Peyer's patch (tissue), 4 donors: Measurements from ENCODE around the gene PYGL. TPM values are rescaled to one million over a fixed set of nuclear protein-coding genes. Genes with fewer than 3 reads are reported as not detected.
A peak's percentile ranks its signal among the peaks of the same experiment; 100 is the strongest.

Experiments used
- DNase-seq, 3 donors: peaks; one replicate each; pipeline ENCODE4 v3.0.0-alpha.2; 2017 to 2019
- H3K27ac ChIP-seq, 4 donors: fragments of 200-600 bp; sonication (generic); one replicate each; pipeline ENCODE4 v1.5.1; 2016 to 2019
- H3K27me3 ChIP-seq, 2 donors: fragments of 200-600 bp; sonication (generic); one replicate each; pipeline ENCODE4 v1.5.1; 2019
- H3K36me3 ChIP-seq, 3 donors: fragments of 200-600 bp; sonication (generic); one replicate each; pipeline ENCODE4 v1.5.1; 2016 to 2019
- H3K4me1 ChIP-seq, 4 donors: fragments of 200-600 bp; sonication (generic); one replicate each; pipeline ENCODE4 v1.5.1; 2016 to 2019
- H3K4me3 ChIP-seq, 4 donors: fragments of 200-600 bp; sonication (generic); 1 replicate in 3 of 4; 2 replicates in 1 of 4; pipeline ENCODE4 v1.5.1; 2016 to 2019; ENCODE audit warnings: mild to moderate bottlenecking in 1 of 4
- H3K9me3 ChIP-seq, 4 donors: fragments of 200-600 bp; sonication (generic); one replicate each; pipeline ENCODE4 v1.5.1; 2016 to 2019; ENCODE audit warnings: mild to moderate bottlenecking in 1 of 4
- POLR2A ChIP-seq, 2 donors: fragments of 450-650 bp; IDR thresholded peaks; one replicate each; pipeline ENCODE4 v1.5.1; 2017; ENCODE audit warnings: antibody characterized with exemption in 2 of 2, mild to moderate bottlenecking in 2 of 2, moderate library complexity in 2 of 2
- total RNA-seq, 4 donors: library from RNA; depleted of rRNA; stranded (reverse); fragments of >200 nt; gene quantifications; one replicate each; pipeline ENCODE4 v1.1.0, GENCODE V29; 2016
- TF ChIP-seq, protein P1 (sequence below), 6 experiments: fragments of 450-650 bp in 4 of 6; fragments of 200-600 bp in 2 of 6; sonication (generic) in 1 of 6; IDR thresholded peaks; one replicate each; pipeline ENCODE4 v1.5.1; 2017 to 2019; ENCODE audit warnings: antibody characterized with exemption in 6 of 6, mild to moderate bottlenecking in 3 of 6, moderate library complexity in 1 of 6

The PYGL gene
- total RNA-seq, 4 donors from 2014 or later: 1.8 to 42.1 (median 4.1) TPM

DNA sequence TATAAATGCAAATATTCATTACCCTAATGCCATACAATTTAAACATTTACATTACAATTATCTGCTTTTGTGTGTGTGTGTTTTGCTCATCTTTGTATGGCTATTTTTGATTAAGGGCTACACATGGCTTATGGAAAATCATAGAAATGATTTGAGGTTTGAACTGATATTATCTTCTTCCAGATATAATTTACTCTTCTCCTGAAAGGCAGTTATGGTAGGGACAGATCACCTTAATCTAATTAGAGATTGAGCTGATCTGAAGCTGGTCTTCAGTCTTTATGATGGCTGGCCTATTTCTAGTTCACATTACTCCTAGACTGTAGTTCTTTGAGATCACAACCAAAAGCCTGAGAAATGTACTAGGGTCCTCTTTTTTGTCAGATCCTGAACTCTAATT, 56.8 kb downstream of the PYGL start:
- Histone ChIP-seq H3K9me3 (no peaks in the 10 kb centered on the region), H3K27ac (no peak overlapping the region), H3K36me3 (no peaks in the 10 kb centered on the region), H3K4me1 (no peaks in the 10 kb centered on the region), H3K27me3 (no peaks in the 10 kb centered on the region), H3K4me3 (no peak overlapping the region)
- TF ChIP-seq, protein P1, sequence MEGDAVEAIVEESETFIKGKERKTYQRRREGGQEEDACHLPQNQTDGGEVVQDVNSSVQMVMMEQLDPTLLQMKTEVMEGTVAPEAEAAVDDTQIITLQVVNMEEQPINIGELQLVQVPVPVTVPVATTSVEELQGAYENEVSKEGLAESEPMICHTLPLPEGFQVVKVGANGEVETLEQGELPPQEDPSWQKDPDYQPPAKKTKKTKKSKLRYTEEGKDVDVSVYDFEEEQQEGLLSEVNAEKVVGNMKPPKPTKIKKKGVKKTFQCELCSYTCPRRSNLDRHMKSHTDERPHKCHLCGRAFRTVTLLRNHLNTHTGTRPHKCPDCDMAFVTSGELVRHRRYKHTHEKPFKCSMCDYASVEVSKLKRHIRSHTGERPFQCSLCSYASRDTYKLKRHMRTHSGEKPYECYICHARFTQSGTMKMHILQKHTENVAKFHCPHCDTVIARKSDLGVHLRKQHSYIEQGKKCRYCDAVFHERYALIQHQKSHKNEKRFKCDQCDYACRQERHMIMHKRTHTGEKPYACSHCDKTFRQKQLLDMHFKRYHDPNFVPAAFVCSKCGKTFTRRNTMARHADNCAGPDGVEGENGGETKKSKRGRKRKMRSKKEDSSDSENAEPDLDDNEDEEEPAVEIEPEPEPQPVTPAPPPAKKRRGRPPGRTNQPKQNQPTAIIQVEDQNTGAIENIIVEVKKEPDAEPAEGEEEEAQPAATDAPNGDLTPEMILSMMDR (IDR thresholded peaks at IDR 0.05): no peak
- no peak for TF ChIP-seq POLR2A (IDR thresholded peaks at IDR 0.05)
- DNase-seq: no peak

DNA sequence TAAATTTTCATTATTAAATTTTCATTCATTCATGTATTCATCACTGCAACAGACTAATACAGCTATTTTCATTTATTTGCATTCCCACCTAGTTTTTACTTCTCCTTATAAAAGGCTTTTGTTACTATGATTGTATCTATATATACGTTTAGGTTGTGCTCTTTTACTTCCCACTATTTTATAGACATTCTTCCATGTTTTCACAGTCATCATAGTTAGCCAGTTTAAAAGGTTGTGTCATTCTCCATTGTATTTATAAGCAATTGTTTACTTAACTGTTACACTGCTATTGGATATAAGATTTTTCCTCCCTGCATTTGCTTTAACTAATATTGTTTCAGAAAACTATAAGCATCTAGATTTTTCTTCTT, 60.5 kb downstream of the PYGL start:
- Histone ChIP-seq H3K4me1 (no peaks in the 10 kb centered on the region), H3K27ac (no peak overlapping the region), H3K27me3 (no peaks in the 10 kb centered on the region), H3K36me3 (no peaks in the 10 kb centered on the region), H3K4me3 (no peak overlapping the region), H3K9me3 (no peaks in the 10 kb centered on the region)
- TF ChIP-seq, protein P1 (IDR thresholded peaks at IDR 0.05): no peak
- no peak for TF ChIP-seq POLR2A (IDR thresholded peaks at IDR 0.05)
- no peak for DNase-seq

DNA sequence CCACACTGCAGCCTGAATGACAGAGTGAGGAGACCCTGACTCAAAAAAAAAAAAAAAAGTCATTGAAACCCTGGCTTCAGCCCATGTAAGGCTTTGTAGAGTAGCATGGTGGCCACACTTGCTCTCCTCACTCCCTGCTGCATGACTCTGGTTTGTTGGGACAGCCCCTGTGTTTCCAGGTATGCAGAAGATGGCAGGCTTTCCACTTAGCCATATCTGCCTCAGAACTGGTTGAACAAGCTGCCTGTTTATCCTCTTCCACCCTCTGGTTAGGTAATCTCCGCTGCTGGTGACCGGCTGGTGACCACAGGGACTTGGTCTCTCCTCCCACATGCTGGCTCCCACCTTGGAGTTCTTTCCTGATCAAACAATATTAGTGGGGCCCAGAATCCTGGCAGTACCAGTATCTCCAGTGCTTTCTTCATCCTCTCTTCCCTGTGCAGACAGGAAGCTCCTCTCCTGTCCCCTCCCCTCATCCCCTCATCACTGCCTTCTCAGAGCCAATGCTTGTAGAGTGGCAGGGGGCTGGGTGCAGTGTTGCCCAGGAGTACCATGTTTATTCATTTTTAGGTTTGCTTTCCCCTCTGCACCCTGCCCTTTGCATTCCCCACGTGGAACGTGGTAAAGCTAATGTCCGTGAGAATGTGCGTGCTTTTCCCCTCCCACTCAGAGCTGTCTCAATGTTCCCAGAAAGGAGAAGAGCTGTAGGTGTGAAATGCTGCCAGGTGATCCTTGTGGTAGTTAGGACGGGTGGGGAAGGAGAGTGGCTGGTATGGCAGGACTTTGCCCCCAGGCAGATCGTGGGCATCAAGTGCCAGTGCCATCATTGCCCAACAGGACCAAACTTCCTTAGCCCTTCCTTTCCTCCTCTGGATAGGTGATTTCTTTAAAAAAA, 61.1 kb downstream of the PYGL start:
- no peak overlapping the region for H3K27ac ChIP-seq
- no peaks in the 10 kb centered on the region for H3K9me3 ChIP-seq
- H3K36me3 ChIP-seq: no peaks in the 10 kb centered on the region
- no peak for TF ChIP-seq POLR2A (IDR thresholded peaks at IDR 0.05)
- TF ChIP-seq, protein P1 (IDR thresholded peaks at IDR 0.05): no peak
- H3K27me3 ChIP-seq: no peaks in the 10 kb centered on the region
- no peaks in the 10 kb centered on the region for H3K4me1 ChIP-seq
- DNase-seq: no peak
- H3K4me3 ChIP-seq: no peak overlapping the region

DNA sequence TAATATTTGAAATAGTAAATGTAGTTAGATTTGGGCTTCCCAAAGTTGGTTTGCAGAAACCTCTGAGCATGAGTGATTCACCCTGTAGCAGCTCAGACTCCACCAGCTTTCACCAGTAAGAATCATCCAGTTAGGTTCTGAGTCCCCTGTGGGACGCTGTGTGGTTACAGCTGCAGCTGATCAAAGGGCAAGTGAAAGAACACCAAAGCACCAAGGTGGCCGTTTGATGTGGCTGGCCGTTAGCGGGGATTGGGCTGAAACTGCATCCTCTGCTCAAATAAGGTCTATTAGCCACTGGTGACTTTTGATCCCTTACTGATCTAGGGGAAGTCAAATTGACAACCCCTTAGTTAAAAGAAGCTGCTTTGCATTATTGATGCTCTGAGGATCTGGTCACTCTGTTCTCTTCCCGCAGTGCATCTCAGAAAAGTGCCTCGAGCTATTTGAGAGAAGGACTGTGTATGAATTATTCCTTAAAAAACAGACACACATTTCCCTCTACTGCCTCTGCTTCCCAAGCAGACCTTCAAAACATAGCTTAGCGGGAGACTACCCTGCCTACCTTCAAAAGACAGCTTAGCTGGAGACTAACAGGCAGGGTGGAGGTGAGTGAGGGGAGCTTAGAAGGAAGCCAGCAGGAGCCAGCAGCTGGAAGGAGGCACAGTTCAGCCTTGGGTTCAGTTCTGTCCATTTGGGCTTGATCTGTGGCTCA, 68.8 kb downstream of the PYGL start:
- Histone ChIP-seq H3K27me3 (peaks cover 0 to 8% of the 10 kb centered on the region in 2 donors), H3K9me3 (no peaks in the 10 kb centered on the region), H3K27ac (no peak overlapping the region), H3K4me1 (peaks cover 0 to 7% (median 5%) of the 10 kb centered on the region in 4 donors), H3K4me3 (no peak overlapping the region), H3K36me3 (no peaks in the 10 kb centered on the region)
- peak in 2 of 3 donors; percentile 70 to 83 for DNase-seq
- TF ChIP-seq, protein P1 (IDR thresholded peaks at IDR 0.05): no peak
- TF ChIP-seq POLR2A (IDR thresholded peaks at IDR 0.05): no peak

DNA sequence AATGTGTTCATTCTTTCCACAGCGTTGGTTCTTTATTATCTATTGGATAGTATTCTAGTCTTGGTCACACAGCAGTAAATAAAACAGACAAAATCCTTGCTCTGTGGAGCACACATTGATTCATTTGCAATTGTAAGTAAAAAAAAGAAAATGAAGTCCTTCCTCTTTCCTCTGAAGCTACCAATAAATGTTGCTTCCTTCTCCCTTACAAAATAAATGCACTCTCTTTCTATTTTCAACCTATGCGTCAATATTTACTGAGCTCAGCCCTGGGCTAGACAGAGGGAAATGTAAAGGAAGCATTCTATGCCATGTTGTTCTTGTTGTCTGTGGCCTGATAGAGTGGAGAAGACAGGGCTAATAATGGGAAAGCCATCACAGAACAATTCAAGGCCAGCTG, 69.5 kb downstream of the PYGL start:
- no peaks in the 10 kb centered on the region for H3K9me3 ChIP-seq
- H3K36me3 ChIP-seq: no peaks in the 10 kb centered on the region
- peaks cover 0 to 7% (median 5%) of the 10 kb centered on the region in 4 donors for H3K4me1 ChIP-seq
- H3K4me3 ChIP-seq: no peak overlapping the region
- no peak for DNase-seq
- TF ChIP-seq, protein P1 (IDR thresholded peaks at IDR 0.05): no peak
- TF ChIP-seq POLR2A (IDR thresholded peaks at IDR 0.05): no peak
- H3K27me3 ChIP-seq: peaks cover 0 to 8% of the 10 kb centered on the region in 2 donors
- H3K27ac ChIP-seq: no peak overlapping the region
